ENCODE results near the gene CCDC112. TPM values are rescaled to one million over a fixed set of nuclear protein-coding genes. Genes with fewer than 3 reads are reported as not detected.

CCDC112 gene
- total and polyA plus RNA-seq, 2 donors (not counting 3 experiments of a cell fraction or from before 2014, with no cell fraction given): 2.4 to 9.6 TPM

GRCh38 chr5:115338851-115339250, 42.4 kb upstream of the CCDC112 start:
- Histone ChIP-seq H3K27me3 (ENCODE audit: control insufficient read depth in 2 of 2, insufficient read depth in 2 of 2, low read length in 2 of 2) (no peaks in the 10 kb centered on the region), H3K4me2 (ENCODE audit: insufficient read depth, low read length) (no peak overlapping the region), H4K20me1 (replicated peaks; ENCODE audit: control insufficient read depth, extremely low read depth, insufficient read depth, low read length) (no peaks in the 10 kb centered on the region), H3K9me3 (replicated peaks; ENCODE audit: control insufficient read depth, insufficient read depth, low read length) (no peaks in the 10 kb centered on the region), H3K9me1 (replicated peaks; ENCODE audit: control insufficient read depth, extremely low read depth, insufficient read depth, low read length) (no peaks in the 10 kb centered on the region), H3K4me3 (replicated peaks in 1 of 3; ENCODE audit: insufficient read depth in 1 of 3, low read depth in 1 of 3, low read length in 3 of 3) (no peak overlapping the region), H3K27ac (ENCODE audit: insufficient read depth, low read depth, low read length) (no peak overlapping the region), H3K9ac (replicated peaks; ENCODE audit: extremely low read depth, insufficient read depth, low read length) (no peak overlapping the region), H3K4me1 (ENCODE audit: control insufficient read depth, extremely low read depth, insufficient read depth, low read length) (no peaks in the 10 kb centered on the region), H3K36me3 (ENCODE audit: control insufficient read depth in 2 of 2, extremely low read depth in 1 of 2, insufficient read depth in 2 of 2, low read length in 2 of 2) (no peaks in the 10 kb centered on the region), H2AFZ (ENCODE audit: low read depth, low read length) (no peak overlapping the region), H3K79me2 (ENCODE audit: control insufficient read depth, insufficient read depth, low read length) (no peaks in the 10 kb centered on the region)
- BruUV-seq (replicated peaks): no TSS peak
- CTCF ChIA-PET: no interaction called here
- POLR2A ChIA-PET: no interaction called here
- dilution Hi-C loops (cut with MboI; ENCODE audit: extremely low pct_ligation_motif_present, low sequenced_read_pairs): no loop called here
- DNase-seq (ENCODE audit: low read depth, low spot score) (no peak), FAIRE-seq (no peak)
- no peak for TF ChIP-seq CTCF (IDR thresholded peaks at IDR 0.05; ENCODE audit: extremely low read depth in 1 of 2, insufficient read depth in 1 of 2, low read depth in 1 of 2, low read length in 2 of 2)
- TF ChIP-seq FOS (IDR thresholded peaks at IDR 0.05; ENCODE audit: borderline replicate concordance, insufficient read depth, low read length): no peak
- TF ChIP-seq JUN (IDR thresholded peaks at IDR 0.05; ENCODE audit: borderline replicate concordance, insufficient read depth, insufficient read length, low read depth): no peak
- TF ChIP-seq EZH2 (IDR thresholded peaks at IDR 0.05; ENCODE audit: borderline replicate concordance, low read depth, low read length, severe bottlenecking): no peak
- TF ChIP-seq POLR2AphosphoS5 (IDR thresholded peaks at IDR 0.05; ENCODE audit: insufficient read depth, low read depth, low read length): no peak
- TF ChIP-seq MYC (IDR thresholded peaks at IDR 0.05; ENCODE audit: low read depth, low read length): no peak
- TF ChIP-seq GATA2 (IDR thresholded peaks at IDR 0.05; ENCODE audit: insufficient read depth, insufficient read length, low read depth, low read length): no peak
- no peak for TF ChIP-seq POLR2A (IDR thresholded peaks at IDR 0.05; ENCODE audit: low read depth, low read length)
- TF ChIP-seq MAX (IDR thresholded peaks at IDR 0.05; ENCODE audit: insufficient read depth, insufficient read length): no peak
- intact Hi-C loops (cut with micrococcal nuclease): no loop called here

Data from endothelial cell of umbilical vein (primary cell).